SH-SY5Y (cell line): ENCODE measurements around the gene SLC7A4.

Experiments
- GATA2 ChIP-seq: IDR thresholded peaks from 2 replicates; pipeline ENCODE4 v1.6.1; 2011; ENCODE audit warnings: mild to moderate bottlenecking, low read depth, low read length
- GATA3 ChIP-seq: IDR thresholded peaks from 2 replicates; pipeline ENCODE4 v1.6.1; 2011; ENCODE audit warnings: low read depth, mild to moderate bottlenecking, low read length, moderate library complexity

DNA sequence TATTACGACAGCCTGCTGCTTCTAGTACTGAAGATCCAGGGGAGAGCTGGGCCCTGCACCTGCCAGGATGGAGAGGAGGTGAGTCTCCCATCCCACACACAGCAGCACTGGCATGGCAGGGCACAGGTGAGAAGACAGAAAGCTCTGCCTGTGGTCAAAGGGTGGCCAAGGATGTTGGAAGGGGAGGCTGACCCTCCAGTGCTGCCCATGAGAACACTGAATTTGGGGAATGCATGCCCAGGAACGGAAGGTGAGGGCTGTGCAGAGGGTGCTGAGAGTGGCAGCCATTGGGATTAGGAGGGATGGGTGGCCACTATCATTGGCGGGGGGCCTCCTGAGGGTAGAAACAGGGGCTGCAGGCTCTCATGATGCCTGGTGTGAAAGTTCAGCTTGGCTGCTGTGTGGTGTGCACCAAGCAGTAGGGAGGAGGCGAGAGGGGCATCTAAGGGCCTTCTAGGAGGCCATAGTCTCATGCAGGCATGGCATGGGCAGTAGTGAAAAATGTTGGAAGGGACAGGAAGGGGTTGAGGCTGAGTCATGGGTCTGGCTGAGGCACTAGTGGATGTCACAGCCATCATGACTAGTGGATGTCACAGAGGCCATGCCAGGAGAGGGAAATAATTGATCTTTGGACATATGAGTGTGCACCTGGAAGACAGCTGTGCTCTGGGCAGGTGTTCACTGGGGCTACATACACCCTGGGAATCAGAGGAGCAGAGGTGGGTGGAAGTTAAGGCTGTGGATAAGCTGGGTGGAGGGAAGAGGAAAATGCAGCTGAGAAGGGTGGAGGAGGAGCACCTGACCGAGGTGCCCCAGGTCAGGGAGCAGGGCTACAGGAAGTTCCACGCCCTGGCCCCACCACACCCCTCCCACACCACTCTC lies 10.9 kb upstream of the SLC7A4 start:
- TF ChIP-seq GATA3 = no peak
- TF ChIP-seq GATA2 = no peak
